Pulmonary artery endothelial cell (primary cell): ENCODE results near the gene CPTP. TPM values are rescaled to one million over a fixed set of nuclear protein-coding genes. Genes with fewer than 3 reads are reported as not detected.

Source experiments
- DNase-seq: peaks from one replicate; pipeline ENCODE4 v3.0.0-alpha.2; 2011; ENCODE audit warnings: low read depth, low spot score
- total RNA-seq: library from RNA; depleted of rRNA; stranded (reverse); fragments of >200 nt; gene quantifications from 2 replicates; pipeline ENCODE4 v1.2.3, GENCODE V29; 2014

Gene CPTP
- total RNA-seq, 1 donor from 2014 or later: 12.3 TPM

- no peak for DNase-seq
Observed at GRCh38 chr1:1292442-1292779, 32.2 kb upstream of the CPTP start.

- no peak for DNase-seq
Observed at GRCh38 chr1:1292851-1293250, 31.8 kb upstream of the CPTP start.

GRCh38 chr1:1293263-1294249, 31.0 kb upstream of the CPTP start:
- DNase-seq: no peak

GRCh38 chr1:1294250-1294890, 30.2 kb upstream of the CPTP start:
- DNase-seq: no peak

GRCh38 chr1:1295154-1295923, 29.3 kb upstream of the CPTP start:
- DNase-seq: no peak

- DNase-seq: no peak
Observed at GRCh38 chr1:1296070-1297061, 28.2 kb upstream of the CPTP start.

GRCh38 chr1:1297802-1298424, 26.7 kb upstream of the CPTP start:
- no peak for DNase-seq

GRCh38 chr1:1298861-1299685, 25.5 kb upstream of the CPTP start:
- no peak for DNase-seq

GRCh38 chr1:1299686-1300351, 24.8 kb upstream of the CPTP start:
- no peak for DNase-seq

GRCh38 chr1:1300352-1300739, 24.3 kb upstream of the CPTP start:
- no peak for DNase-seq

GRCh38 chr1:1302006-1302430, 22.6 kb upstream of the CPTP start:
- DNase-seq: no peak

- DNase-seq: no peak
Observed at GRCh38 chr1:1302951-1303509, 21.6 kb upstream of the CPTP start.

- no peak for DNase-seq
Observed at GRCh38 chr1:1303736-1304135, 20.9 kb upstream of the CPTP start.

GRCh38 chr1:1304331-1305299, 20.0 kb upstream of the CPTP start:
- DNase-seq: no peak

GRCh38 chr1:1305300-1306069, 19.1 kb upstream of the CPTP start:
- no peak for DNase-seq

GRCh38 chr1:1306070-1306660, 18.4 kb upstream of the CPTP start:
- DNase-seq: no peak
